Muscle layer of duodenum (tissue), 2 donors: Measurements from ENCODE around the gene GAB2.

Experiments used
- H3K27ac ChIP-seq: one replicate; pipeline ENCODE4 v1.7.0; 2013; ENCODE audit warnings: mild to moderate bottlenecking, low read length
- H3K27me3 ChIP-seq: one replicate; pipeline ENCODE4 v1.7.0; 2013; ENCODE audit warnings: low read depth, mild to moderate bottlenecking, control low read depth, low read length
- H3K36me3 ChIP-seq, 2 donors: one replicate each; pipeline ENCODE4 v1.7.0; 2013; ENCODE audit warnings: low read length in 2 of 2, control low read depth in 1 of 2, mild to moderate bottlenecking in 1 of 2; ENCODE audit not compliant: insufficient read depth in 2 of 2, control insufficient read depth in 1 of 2
- H3K4me1 ChIP-seq, 2 donors: one replicate each; pipeline ENCODE4 v1.7.0; 2013; ENCODE audit warnings: low read length in 2 of 2, mild to moderate bottlenecking in 2 of 2, control low read depth in 1 of 2, moderate library complexity in 1 of 2; ENCODE audit not compliant: insufficient read depth in 2 of 2, control insufficient read depth in 1 of 2
- H3K4me3 ChIP-seq, 2 donors: one replicate each; pipeline ENCODE4 v1.7.0; 2013; ENCODE audit warnings: low read length in 2 of 2, low read depth in 1 of 2, mild to moderate bottlenecking in 1 of 2
- H3K9me3 ChIP-seq, 2 donors: one replicate each; pipeline ENCODE4 v1.7.0; 2013; ENCODE audit warnings: low read length in 2 of 2, control low read depth in 1 of 2, mild to moderate bottlenecking in 1 of 2; ENCODE audit not compliant: control insufficient read depth in 1 of 2
- donor health status: healthy.

The GAB2 gene

GRCh38 chr11:78325274-78325781 is 92.3 kb downstream of the GAB2 start:
- no peak overlapping the region for H3K4me3 ChIP-seq
- no peaks in the 10 kb centered on the region for H3K36me3 ChIP-seq
- H3K4me1 ChIP-seq = peaks cover 0 to 3% of the 10 kb centered on the region in 2 donors
- no peaks in the 10 kb centered on the region for H3K27me3 ChIP-seq
- H3K9me3 ChIP-seq = no peaks in the 10 kb centered on the region
- no peak overlapping the region for H3K27ac ChIP-seq

- Histone ChIP-seq H3K4me1 (peaks cover 6 to 22% of the 10 kb centered on the region in 2 donors), H3K36me3 (no peaks in the 10 kb centered on the region), H3K9me3 (no peaks in the 10 kb centered on the region), H3K27me3 (no peaks in the 10 kb centered on the region), H3K4me3 (no peak overlapping the region), H3K27ac (no peak overlapping the region)
Observed at GRCh38 chr11:78323363-78323762, 94.3 kb downstream of the GAB2 start.

DNA sequence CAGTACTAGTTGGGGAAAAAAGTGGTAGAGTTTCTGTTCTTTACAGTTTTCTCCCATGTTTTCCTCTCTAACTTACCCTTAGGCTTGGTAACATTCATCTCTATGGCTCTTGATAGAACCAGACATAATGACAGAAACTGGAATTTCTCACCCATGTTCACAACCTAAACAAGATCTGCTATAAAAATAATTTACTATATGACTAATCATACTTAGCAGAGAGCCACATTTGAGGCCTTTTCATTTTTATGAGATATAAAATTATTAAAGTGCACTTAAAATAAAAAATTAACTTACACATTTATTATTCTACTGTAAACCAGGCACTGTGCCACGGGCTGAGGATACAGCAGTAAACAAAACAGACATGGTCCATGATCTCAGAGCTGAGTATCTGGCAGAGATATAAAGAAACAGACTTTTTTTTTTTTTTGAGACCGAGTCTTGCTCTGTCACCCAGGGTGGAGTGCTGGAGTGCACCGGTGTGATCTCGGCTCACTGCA is 98.1 kb downstream of the GAB2 start:
- no peak overlapping the region for H3K4me3 ChIP-seq
- no peaks in the 10 kb centered on the region for H3K36me3 ChIP-seq
- H3K27ac ChIP-seq = no peak overlapping the region
- H3K27me3 ChIP-seq = no peaks in the 10 kb centered on the region
- no peaks in the 10 kb centered on the region for H3K9me3 ChIP-seq
- peaks cover 6 to 28% of the 10 kb centered on the region in 2 donors for H3K4me1 ChIP-seq

DNA sequence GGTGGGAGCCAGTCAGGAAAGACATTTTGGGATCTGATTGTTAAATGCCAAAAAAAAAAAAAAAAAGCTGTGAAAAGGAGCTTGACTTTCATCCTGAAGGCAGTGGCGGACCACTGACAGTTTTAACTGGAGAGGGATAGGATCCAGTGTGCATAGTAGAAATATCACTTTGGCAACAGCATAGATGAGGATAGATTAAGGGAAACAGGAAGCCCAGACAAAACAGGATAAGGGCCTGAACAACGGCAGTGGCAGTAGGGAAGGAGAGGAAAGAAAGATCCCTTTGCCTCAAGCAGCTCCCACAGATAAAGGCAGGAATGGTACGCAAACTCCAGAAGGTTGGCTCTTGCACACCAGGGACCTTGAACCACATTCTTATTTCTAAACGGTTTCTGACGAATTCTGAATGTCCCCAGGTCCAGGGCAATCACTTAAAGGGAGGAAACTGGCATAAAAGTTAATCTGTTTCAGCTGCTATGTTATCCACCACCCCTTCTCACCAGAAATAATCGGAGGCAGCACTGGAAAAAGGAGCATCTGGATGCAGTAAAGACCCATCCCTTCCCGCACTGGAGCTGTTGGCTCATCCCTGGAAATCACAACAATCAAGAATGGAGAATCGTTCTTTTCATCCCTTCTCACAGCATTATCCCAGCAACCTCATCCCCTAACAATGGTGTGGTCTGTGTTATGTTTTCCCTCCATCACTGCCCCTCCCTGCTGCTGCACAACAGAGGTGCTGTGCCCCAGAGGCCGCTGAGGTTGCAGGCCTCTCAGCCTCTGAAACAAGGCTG is 99.1 kb downstream of the GAB2 start:
- no peaks in the 10 kb centered on the region for H3K27me3 ChIP-seq
- peak overlapping the region; percentile 14 for H3K27ac ChIP-seq
- H3K9me3 ChIP-seq = no peaks in the 10 kb centered on the region
- H3K4me3 ChIP-seq = no peak overlapping the region
- H3K4me1 ChIP-seq = peaks cover 11 to 34% of the 10 kb centered on the region in 2 donors
- H3K36me3 ChIP-seq = no peaks in the 10 kb centered on the region

- Histone ChIP-seq H3K36me3 (no peaks in the 10 kb centered on the region), H3K27ac (no peak overlapping the region), H3K4me3 (no peak overlapping the region), H3K27me3 (no peaks in the 10 kb centered on the region), H3K4me1 (peaks cover 27 to 52% of the 10 kb centered on the region in 2 donors), H3K9me3 (no peaks in the 10 kb centered on the region)
Observed at GRCh38 chr11:78315724-78316123, 101.9 kb downstream of the GAB2 start.

DNA sequence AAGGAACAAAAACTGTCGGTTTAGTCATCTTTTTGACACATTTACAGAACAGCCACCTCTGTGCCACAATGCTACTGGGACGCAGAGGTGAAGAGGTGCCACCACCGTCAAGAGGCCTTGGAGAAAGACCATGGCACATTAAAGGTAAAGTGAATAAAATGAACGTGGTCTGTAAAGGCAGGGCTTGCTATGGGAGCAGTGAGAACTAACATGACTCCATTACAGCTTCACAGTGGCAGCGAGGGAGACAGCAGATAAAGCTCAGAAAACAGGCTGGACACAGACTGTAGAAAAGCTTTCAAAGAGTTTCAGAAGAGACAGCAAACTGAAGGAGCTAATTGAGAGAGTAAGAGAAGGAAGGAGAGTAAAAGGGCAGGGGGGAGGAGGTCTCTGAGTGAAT is 102.9 kb downstream of the GAB2 start:
- H3K27me3 ChIP-seq = no peaks in the 10 kb centered on the region
- no peaks in the 10 kb centered on the region for H3K9me3 ChIP-seq
- H3K27ac ChIP-seq = no peak overlapping the region
- H3K36me3 ChIP-seq = no peaks in the 10 kb centered on the region
- H3K4me1 ChIP-seq = peaks cover 30 to 50% of the 10 kb centered on the region in 2 donors
- H3K4me3 ChIP-seq = no peak overlapping the region

GRCh38 chr11:78313898-78314297 is 103.7 kb downstream of the GAB2 start:
- peaks cover 25 to 46% of the 10 kb centered on the region in 2 donors for H3K4me1 ChIP-seq
- no peak overlapping the region for H3K4me3 ChIP-seq
- H3K9me3 ChIP-seq = no peaks in the 10 kb centered on the region
- H3K27me3 ChIP-seq = no peaks in the 10 kb centered on the region
- H3K27ac ChIP-seq = no peak overlapping the region
- no peaks in the 10 kb centered on the region for H3K36me3 ChIP-seq

DNA sequence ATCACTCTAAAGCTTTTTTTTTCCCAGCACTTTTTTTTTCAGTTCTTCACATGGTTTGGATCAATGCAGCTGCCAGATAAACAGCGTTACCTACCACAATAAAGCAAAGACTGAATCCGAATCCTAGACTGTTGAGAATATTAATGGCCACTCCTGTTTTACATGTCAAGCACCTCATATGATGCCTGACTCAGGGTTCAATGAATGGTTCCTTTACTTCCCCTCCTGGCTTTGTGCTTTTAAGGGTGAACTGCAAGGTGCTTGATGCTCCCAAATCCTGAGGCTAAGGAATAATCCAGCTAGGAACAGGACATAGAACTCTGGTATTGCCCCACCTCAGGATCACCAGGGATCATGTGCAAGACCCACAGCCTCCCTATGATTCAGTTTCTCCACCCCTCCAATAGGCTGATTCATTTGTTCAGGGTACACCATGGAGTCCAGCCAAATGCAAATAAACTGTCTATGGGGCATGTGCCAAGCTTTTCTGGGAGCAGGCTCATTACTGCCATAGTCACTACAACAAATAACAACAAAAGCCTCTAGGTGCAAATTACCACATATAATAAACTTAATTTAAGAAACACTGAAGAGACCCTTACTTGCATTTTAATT is 104.3 kb downstream of the GAB2 start:
- H3K36me3 ChIP-seq = no peaks in the 10 kb centered on the region
- no peak overlapping the region for H3K4me3 ChIP-seq
- no peaks in the 10 kb centered on the region for H3K27me3 ChIP-seq
- H3K9me3 ChIP-seq = no peaks in the 10 kb centered on the region
- H3K4me1 ChIP-seq = peaks cover 24 to 40% of the 10 kb centered on the region in 2 donors
- H3K27ac ChIP-seq = peak overlapping the region; percentile 10

DNA sequence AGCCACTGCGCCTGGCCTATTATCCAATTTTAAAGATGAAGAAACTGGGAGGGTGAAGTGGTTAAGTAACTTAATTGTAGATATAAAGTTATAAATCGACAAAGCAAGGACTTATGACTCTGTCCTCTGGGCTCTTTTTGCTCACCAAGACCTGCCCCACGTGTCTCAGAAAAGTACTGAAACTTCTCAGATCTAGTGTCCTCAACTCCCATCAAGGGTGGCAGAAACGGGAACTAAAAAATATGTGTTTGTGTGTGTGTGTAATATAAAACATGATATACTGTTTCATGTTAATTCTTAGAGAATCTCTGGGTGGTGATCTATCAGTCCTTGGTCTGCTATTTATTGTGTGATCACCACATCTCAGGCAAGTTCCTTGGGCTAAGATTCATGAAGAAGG is 104.9 kb downstream of the GAB2 start:
- H3K4me1 ChIP-seq = peaks cover 24 to 36% of the 10 kb centered on the region in 2 donors
- H3K27ac ChIP-seq = peak overlapping the region; percentile 10
- no peak overlapping the region for H3K4me3 ChIP-seq
- no peaks in the 10 kb centered on the region for H3K27me3 ChIP-seq
- no peaks in the 10 kb centered on the region for H3K9me3 ChIP-seq
- H3K36me3 ChIP-seq = no peaks in the 10 kb centered on the region

GRCh38 chr11:78311702-78312371 is 105.8 kb downstream of the GAB2 start:
- H3K4me3 ChIP-seq = no peak overlapping the region
- no peaks in the 10 kb centered on the region for H3K9me3 ChIP-seq
- H3K27me3 ChIP-seq = no peaks in the 10 kb centered on the region
- H3K4me1 ChIP-seq = peaks cover 24 to 34% of the 10 kb centered on the region in 2 donors
- no peak overlapping the region for H3K27ac ChIP-seq
- no peaks in the 10 kb centered on the region for H3K36me3 ChIP-seq

DNA sequence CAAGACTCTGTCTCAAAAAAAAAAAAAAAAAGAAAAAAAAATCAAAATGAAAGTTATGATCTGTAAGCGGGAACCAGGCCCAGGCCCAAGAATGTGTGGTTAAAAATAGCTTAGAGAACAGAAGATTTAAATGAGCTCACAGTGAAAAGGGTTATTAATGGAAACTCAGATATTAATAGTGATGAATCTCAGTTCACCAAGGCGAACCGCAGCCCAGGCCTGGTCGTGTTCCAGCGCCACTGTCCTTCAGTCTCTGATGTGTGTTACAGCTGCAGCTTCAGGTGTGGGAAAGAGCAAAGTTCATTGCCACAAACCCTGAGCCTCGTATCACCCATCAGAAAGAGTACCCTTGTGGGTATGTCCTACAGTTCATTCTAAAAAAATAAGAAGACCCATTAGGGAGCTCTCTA is 107.1 kb downstream of the GAB2 start:
- H3K36me3 ChIP-seq = no peaks in the 10 kb centered on the region
- H3K9me3 ChIP-seq = no peaks in the 10 kb centered on the region
- peak overlapping the region; percentile 16 for H3K27ac ChIP-seq
- no peak overlapping the region for H3K4me3 ChIP-seq
- no peaks in the 10 kb centered on the region for H3K27me3 ChIP-seq
- H3K4me1 ChIP-seq = peaks cover 24 to 34% of the 10 kb centered on the region in 2 donors
